Caco-2 (cell line): ENCODE data around the gene KIF1B. TPM values are rescaled to one million over a fixed set of nuclear protein-coding genes. Genes with fewer than 3 reads are reported as not detected.

Source experiments
- BruUV-seq: library from RNA; stranded (reverse); fragments of 400-500 nt; replicated peaks from 2 replicates; lab custom pipeline; 2021; lab: Mats Ljungman, UMichigan
- CTCF ChIA-PET: fragments of 300-600 bp; sonication (Branson Sonifier 250); formaldehyde crosslinking; loops from one replicate; lab custom pipeline; 2022; ENCODE audit warnings: antibody characterized with exemption; lab: Charles Lee
- POLR2A ChIA-PET: fragments of 300-600 bp; sonication (Branson Sonifier 250); formaldehyde crosslinking; loops from one replicate; lab custom pipeline; 2022; ENCODE audit warnings: antibody characterized with exemption; lab: Charles Lee
- DNase-seq, 2 experiments: peaks; one replicate each; pipeline versions ENCODE4 v3.0.0 to v3.0.0-alpha.2; 2020 to 2022
- H3K27me3 ChIP-seq: replicated peaks from 2 replicates; pipeline ENCODE4 v1.6.0; 2011; ENCODE audit warnings: low read length; ENCODE audit not compliant: control insufficient read depth, insufficient read depth
- H3K36me3 ChIP-seq: 2 replicates; pipeline ENCODE4 v1.5.1; 2011; ENCODE audit warnings: low read length; ENCODE audit not compliant: control insufficient read depth, insufficient read depth
- H3K4me1 ChIP-seq: fragments of 250-450 bp; sonication (Bioruptor Pico); 2 replicates; pipeline ENCODE4 v1.5.1; 2020; ENCODE audit warnings: mild to moderate bottlenecking
- H3K4me3 ChIP-seq: 2 replicates; pipeline ENCODE4 v1.5.1; 2011; ENCODE audit warnings: low read depth, mild to moderate bottlenecking, control low read depth, low read length
- H3K9me3 ChIP-seq: fragments of 250-450 bp; sonication (Bioruptor Pico); 2 replicates; pipeline ENCODE4 v1.5.1; 2020; ENCODE audit warnings: mild to moderate bottlenecking, moderate library complexity
- H3K27ac Mint-ChIP-seq: one replicate; pipeline ENCODE4 v1.8.0; 2022; ENCODE audit warnings: mixed read lengths; ENCODE audit not compliant: unreplicated experiment
- H3K27me3 Mint-ChIP-seq: one replicate; pipeline ENCODE4 v1.8.0; 2022; ENCODE audit warnings: mixed read lengths; ENCODE audit not compliant: insufficient read depth, unreplicated experiment
- H3K36me3 Mint-ChIP-seq: one replicate; pipeline ENCODE4 v1.8.0; 2022; ENCODE audit warnings: mild to moderate bottlenecking, mixed read lengths; ENCODE audit not compliant: insufficient read depth, unreplicated experiment
- H3K4me1 Mint-ChIP-seq: one replicate; pipeline ENCODE4 v1.8.0; 2022; ENCODE audit warnings: low read depth, mixed read lengths; ENCODE audit not compliant: unreplicated experiment
- H3K4me3 Mint-ChIP-seq: one replicate; pipeline ENCODE4 v1.8.0; 2022; ENCODE audit warnings: mild to moderate bottlenecking, moderate library complexity, mixed read lengths; ENCODE audit not compliant: unreplicated experiment
- H3K9me3 Mint-ChIP-seq: one replicate; pipeline ENCODE4 v1.8.0; 2022; ENCODE audit warnings: mixed read lengths; ENCODE audit not compliant: unreplicated experiment
- CTCF ChIP-seq, 2 experiments: fragments of 200-600 bp in 1 of 2; IDR thresholded peaks; 1 replicate in 1 of 2; 2 replicates in 1 of 2; pipeline versions ENCODE4 v1.5.1 to v1.8.0; 2011 to 2022; ENCODE audit warnings: antibody characterized with exemption in 1 of 2, control low read depth in 1 of 2, inconsistent platforms in 1 of 2, low read depth in 1 of 2, low read length in 1 of 2, mild to moderate bottlenecking in 1 of 2, moderate library complexity in 1 of 2; ENCODE audit not compliant: insufficient read depth in 1 of 2, severe bottlenecking in 1 of 2, unreplicated experiment in 1 of 2
- intact Hi-C: fragments of 100-400 bp; cut with micrococcal nuclease; formaldehyde crosslinking; loops from one replicate; pipeline ENCODE4 v1.10.0; 2022; ENCODE audit not compliant: unreplicated experiment
- total RNA-seq: library from RNA; stranded (reverse); gene quantifications from 2 replicates; pipeline ENCODE4 v1.2.3, GENCODE V29; 2022

KIF1B gene
- total RNA-seq, 1 experiment from 2014 or later, result 41.1 TPM

- Histone ChIP-seq H3K27me3 (no peaks in the 10 kb centered on the region), H3K4me3 (no peak overlapping the region), H3K36me3 (peaks cover 2% of the 10 kb centered on the region; the same call in 1 of the 2 replicates), H3K9me3 (no peaks in the 10 kb centered on the region), H3K4me1 (no peaks in the 10 kb centered on the region)
- peaks cover 15% of the 10 kb centered on the region for H3K36me3 Mint-ChIP-seq
- intact Hi-C loops, result no loop called here
- H3K9me3 Mint-ChIP-seq, result no peaks in the 10 kb centered on the region
- ChIA-PET CTCF (no interaction called here), POLR2A (no interaction called here)
- no peak overlapping the region for H3K4me3 Mint-ChIP-seq
- H3K4me1 Mint-ChIP-seq, result no peaks in the 10 kb centered on the region
- no peaks in the 10 kb centered on the region for H3K27me3 Mint-ChIP-seq
- BruUV-seq, result no TSS peak
- TF ChIP-seq CTCF (IDR thresholded peaks at IDR 0.05; ENCODE audit: insufficient read depth in 1 of 2, low read depth in 1 of 2, low read length in 1 of 2, severe bottlenecking in 1 of 2, unreplicated experiment in 1 of 2), result no peak
- no peak overlapping the region for H3K27ac Mint-ChIP-seq
- DNase-seq, result no peak
These were observed 115.2 kb downstream of the KIF1B start for GRCh38 chr1:10325521-10325920.

DNA sequence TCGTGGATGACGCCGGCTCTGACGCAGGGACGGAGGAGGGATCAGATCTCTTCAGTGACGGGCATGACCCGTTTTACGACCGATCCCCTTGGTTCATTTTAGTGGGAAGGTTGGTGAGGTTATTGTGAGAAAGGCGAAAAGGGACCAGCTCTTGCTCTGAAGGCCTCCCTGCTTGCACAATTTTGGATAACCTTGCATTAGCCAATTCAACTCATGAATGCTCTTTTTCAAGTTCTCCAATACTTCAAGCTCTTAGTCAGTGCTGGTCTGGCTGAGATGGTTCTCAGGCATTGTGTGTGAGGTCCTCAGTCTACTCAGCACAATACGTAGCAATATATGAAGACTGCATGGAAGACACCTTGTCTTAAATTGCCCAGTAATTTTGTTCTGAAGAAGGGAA is 115.9 kb downstream of the KIF1B start:
- no TSS peak for BruUV-seq
- DNase-seq, result no peak
- TF ChIP-seq CTCF (IDR thresholded peaks at IDR 0.05; ENCODE audit: insufficient read depth in 1 of 2, low read depth in 1 of 2, low read length in 1 of 2, severe bottlenecking in 1 of 2, unreplicated experiment in 1 of 2), result no peak
- Histone ChIP-seq H3K4me3 (no peak overlapping the region), H3K36me3 (peaks cover 2% of the 10 kb centered on the region; the same call in 1 of the 2 replicates), H3K27me3 (no peaks in the 10 kb centered on the region), H3K9me3 (no peaks in the 10 kb centered on the region), H3K4me1 (no peaks in the 10 kb centered on the region)
- POLR2A ChIA-PET, result no interaction called here
- CTCF ChIA-PET, result interaction anchor here (0.6 kb wide), 1 partner anchor 67 kb away, joined by 4 read pairs; no protein-coding TSS in a partner anchor
- intact Hi-C loops, result no loop called here
- Mint-ChIP-seq H3K27ac (no peak overlapping the region), H3K36me3 (peaks cover 15% of the 10 kb centered on the region), H3K9me3 (no peaks in the 10 kb centered on the region), H3K4me1 (no peaks in the 10 kb centered on the region), H3K27me3 (no peaks in the 10 kb centered on the region), H3K4me3 (no peak overlapping the region)

- no peaks in the 10 kb centered on the region for H3K27me3 Mint-ChIP-seq
- H3K27ac Mint-ChIP-seq, result no peak overlapping the region
- ChIA-PET POLR2A (no interaction called here), CTCF (no interaction called here)
- Histone ChIP-seq H3K4me1 (no peaks in the 10 kb centered on the region), H3K4me3 (no peak overlapping the region), H3K9me3 (no peaks in the 10 kb centered on the region), H3K36me3 (peaks cover 2% of the 10 kb centered on the region; the same call in 1 of the 2 replicates), H3K27me3 (no peaks in the 10 kb centered on the region)
- H3K36me3 Mint-ChIP-seq, result peaks cover 11% of the 10 kb centered on the region
- no TSS peak for BruUV-seq
- DNase-seq, result no peak
- H3K9me3 Mint-ChIP-seq, result no peaks in the 10 kb centered on the region
- TF ChIP-seq CTCF (IDR thresholded peaks at IDR 0.05; ENCODE audit: insufficient read depth in 1 of 2, low read depth in 1 of 2, low read length in 1 of 2, severe bottlenecking in 1 of 2, unreplicated experiment in 1 of 2), result no peak
- intact Hi-C loops, result no loop called here
- no peaks in the 10 kb centered on the region for H3K4me1 Mint-ChIP-seq
- H3K4me3 Mint-ChIP-seq, result no peak overlapping the region
These were observed 118.0 kb downstream of the KIF1B start for GRCh38 chr1:10328180-10328963.
